ENCODE data around the gene INTS12.
"Not testable (repeated sequence)": the region's sequence is repeated elsewhere in the genome, so short reads cannot be mapped to it uniquely, and the experiment has no call there.

Gene INTS12, protein sequence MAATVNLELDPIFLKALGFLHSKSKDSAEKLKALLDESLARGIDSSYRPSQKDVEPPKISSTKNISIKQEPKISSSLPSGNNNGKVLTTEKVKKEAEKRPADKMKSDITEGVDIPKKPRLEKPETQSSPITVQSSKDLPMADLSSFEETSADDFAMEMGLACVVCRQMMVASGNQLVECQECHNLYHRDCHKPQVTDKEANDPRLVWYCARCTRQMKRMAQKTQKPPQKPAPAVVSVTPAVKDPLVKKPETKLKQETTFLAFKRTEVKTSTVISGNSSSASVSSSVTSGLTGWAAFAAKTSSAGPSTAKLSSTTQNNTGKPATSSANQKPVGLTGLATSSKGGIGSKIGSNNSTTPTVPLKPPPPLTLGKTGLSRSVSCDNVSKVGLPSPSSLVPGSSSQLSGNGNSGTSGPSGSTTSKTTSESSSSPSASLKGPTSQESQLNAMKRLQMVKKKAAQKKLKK
- 17.0 to 26.3 reads per million in 2 experiments for total RNA-seq

DNA sequence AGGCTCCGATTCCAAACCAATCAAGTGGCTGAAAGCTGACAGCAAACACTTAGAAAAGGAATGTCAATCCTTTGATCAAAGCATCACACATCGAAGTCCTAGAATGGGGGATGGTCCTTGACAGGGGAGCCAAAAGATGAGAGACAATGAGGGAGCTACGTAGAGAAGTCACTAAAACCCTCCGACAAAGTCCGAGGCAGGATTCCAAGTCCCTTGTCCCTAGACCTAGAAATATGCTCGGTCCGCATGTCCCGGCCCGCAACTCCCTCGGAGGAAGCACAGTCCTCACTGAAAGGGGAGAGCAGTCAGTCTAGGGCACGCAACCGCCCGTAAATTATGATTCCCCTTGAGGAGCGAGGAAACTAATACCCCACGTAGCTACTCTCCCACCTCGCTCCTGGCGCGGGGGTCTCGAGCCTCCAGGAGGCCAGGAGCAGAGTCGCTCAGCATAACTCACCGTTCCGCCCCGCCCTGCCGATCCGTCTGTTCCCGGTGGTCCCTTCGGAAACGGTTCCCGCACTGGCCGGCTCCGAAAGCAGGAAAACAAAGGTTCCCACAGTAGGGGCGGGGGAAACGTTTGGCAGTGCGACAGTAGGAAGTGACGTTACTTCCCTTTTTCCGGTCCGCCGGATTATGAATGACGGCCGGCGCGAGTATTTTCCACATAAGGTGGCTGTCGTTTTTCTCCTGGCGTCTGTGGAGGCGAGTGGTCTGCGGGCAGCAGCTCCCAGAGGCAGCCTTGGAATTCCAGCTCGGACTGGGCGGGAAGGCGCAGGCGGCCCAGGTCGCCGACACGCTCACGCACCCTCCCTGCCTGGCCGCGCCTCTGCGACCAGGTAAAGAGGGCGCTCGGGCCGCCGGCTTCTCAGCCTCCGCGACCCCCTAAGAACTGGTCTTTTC is at the start of gene INTS12, which contains the start of gene GSTCD:
TSS of gene INTS12 (minus strand) at position 509 of the 900 bp plus-strand sequence. CDS start 8,684 bp downstream, outside the sequence.
TSS of gene GSTCD (plus strand) at position 604 of the 900 bp plus-strand sequence. CDS start 8,830 bp downstream, outside the sequence.
- peak; percentile 80 for DNase-seq (ENCODE audit: low read depth)

DNA sequence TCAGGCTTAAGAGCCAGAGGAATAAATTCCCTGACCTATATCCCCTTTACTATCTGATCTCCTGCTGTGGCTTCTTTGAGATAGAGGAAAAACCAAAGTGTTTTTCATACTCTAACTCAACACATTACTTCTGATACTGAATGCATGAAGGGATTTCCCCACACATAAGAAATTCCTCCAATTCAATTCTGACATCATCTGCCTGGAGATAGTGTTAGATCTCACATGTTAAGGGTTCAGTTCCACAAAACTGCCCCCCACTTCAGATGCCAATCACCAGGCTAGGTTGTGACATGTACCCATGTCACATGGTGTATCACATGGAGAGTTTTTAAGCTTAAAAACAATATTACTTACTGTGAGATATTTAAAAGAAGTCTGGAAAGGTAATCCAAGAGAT is 46.9 kb upstream of the INTS12 start:
- no peak for DNase-seq (ENCODE audit: low read depth)

DNA sequence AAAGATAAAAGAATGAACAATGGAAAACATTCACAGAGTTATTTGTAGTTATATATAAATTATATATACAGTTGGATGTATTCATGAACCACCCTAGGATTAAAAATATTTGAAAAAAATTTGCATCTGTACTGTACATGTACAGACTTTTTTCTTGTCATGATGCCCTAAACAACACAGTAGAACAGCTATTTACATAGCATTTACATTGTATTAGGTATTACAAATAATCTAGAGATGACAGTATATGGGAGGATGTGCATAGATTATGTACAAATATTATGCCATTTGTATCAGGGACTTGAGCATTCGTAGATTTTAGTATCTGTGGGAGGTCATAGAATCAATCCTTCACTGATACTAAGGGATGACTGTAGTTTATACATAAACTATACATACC is 44.9 kb upstream of the INTS12 start:
- no peak for DNase-seq (ENCODE audit: low read depth)

DNA sequence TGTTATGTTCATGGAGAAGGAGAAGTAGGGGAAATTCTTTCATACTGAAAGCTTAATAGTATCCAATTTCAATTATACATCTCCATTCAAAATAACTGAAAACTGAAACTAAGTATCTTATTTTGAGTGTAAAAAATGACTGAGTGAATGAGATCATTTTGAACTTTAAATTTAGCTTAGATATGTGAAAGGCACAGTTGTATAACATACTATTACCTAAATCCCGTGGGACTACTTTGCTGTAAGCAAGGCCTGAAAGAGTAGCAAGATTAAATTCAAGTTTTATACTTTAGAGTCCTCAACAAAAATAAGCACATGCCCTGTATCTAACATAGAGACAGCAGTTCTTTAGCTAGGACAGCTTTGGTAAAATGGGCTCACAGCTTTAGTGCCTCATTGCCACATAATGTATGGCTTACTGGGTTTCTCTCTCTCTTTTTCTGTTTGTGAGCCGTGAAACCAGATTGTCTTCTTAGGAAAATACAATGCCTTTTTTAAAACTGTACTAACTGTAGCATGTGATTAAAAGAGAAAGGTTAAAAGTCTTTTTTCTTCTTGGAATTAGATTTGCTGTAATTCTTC is 43.3 kb upstream of the INTS12 start:
- no peak for DNase-seq (ENCODE audit: low read depth)

DNA sequence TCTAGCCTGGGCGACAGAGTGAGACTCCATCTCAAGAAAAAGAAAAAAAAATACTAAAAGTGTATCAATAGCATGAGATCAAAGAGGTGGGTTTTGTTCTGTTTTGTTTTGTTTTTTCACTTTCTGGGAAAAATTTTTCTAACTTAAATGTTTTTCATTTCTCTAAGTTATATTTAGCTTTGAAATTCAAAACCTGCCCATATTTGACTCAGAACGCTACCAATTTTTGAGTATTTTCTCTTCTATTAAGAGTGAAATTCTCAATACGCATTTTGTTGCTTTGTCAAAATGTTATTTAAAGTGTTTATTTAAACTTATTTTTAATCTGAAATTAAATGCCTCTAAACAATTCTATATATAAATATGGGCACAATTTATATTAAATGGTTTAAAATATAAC is 39.7 kb upstream of the INTS12 start:
- no peak for DNase-seq (ENCODE audit: low read depth)

DNA sequence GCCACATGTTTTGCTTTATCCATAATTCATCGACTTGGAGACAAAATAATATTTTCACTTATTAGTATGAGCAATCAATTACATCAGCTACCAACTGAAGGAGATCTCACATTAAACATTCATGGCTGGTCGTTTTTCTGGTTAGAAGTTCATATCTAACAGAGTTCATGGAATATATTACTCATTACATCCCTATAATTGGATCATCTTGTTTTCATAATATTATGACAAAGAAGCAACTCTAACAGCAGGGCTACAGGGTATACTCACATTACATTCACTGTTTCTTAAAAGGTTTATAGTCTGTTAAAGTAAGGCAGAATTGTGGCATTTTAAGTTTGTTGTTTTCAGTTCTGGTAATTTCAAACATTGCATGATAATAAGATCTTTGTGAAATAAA is 33.1 kb upstream of the INTS12 start:
- no peak for DNase-seq (ENCODE audit: low read depth)

DNA sequence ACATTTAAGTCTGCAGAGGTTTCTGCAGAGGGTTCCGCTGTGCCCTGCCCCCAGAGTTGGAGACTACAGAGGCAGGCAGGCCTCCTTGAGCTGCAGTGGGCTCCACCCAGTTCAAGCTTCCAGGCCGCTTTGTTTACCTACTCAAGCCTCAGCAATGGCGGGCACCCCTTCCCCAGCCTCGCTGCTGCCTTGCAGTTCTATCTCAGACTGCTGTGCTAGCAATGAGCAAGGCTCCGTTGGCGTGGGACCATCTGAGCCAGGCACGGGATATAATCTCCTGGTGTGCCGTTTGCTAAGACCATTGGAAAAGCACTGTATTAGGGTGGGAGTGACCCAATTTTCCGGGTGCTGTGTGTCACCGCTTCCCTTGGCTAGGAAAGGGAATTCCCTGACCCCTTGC is 26.7 kb upstream of the INTS12 start:
- DNase-seq (ENCODE audit: low read depth) = not testable (repeated sequence)

DNA sequence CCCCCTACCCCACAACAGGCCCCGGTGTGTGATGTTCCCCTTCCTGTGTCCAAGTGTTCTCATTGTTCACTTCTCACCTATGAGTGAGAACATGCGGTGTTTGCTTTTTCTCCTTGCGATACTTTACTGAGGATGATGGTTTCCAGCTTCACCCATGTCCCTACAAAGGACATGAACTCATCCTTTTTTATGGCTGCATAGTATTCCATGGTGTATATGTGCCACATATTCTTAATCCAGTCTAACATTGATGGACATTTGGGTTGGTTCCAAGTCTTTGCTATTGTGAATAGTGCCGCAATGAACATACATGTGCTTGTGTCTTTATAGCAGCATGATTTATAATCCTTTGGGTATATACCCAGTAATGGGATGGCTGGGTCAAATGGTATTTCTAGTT is 21.4 kb upstream of the INTS12 start:
- DNase-seq (ENCODE audit: low read depth) = not testable (repeated sequence)

DNA sequence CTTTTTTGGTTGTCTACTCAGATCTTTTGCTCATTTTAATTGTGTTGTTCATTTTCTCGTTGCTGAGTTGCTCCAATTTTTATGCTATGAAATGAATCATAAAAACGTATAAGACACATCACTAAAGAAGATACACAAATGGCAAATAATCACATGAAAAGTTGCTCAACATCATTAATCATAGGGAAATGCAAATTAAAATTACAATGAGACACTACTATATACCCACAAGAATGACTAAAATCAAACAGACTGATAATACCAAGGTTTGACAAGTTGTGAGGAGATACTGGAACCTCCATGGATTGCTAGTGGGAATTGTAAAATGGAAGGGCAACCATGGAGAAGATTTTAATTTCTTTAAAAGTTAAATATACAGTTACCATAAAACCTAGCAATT is 17.1 kb upstream of the INTS12 start:
- no peak for DNase-seq (ENCODE audit: low read depth)

DNA sequence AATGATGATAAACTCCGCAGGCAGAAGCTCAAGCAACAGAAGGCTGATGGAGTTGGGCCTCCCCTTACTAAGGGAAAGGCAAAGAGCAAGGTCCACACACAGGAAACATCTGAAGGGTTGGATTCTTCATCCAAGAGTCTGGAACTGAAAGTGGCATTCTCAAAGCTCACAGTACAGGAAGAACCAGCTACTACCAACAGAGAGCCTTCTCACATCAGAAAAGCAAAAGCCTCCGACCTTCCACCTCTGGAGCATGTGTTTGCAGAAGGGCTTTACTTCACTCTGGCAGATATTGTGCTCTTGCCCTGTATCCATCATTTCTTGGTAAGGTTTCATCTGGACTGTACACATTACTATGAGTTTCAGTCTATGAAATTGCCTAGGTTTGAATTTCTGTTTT is 10.7 kb upstream of the INTS12 start:
- DNase-seq (ENCODE audit: low read depth) = no peak

DNA sequence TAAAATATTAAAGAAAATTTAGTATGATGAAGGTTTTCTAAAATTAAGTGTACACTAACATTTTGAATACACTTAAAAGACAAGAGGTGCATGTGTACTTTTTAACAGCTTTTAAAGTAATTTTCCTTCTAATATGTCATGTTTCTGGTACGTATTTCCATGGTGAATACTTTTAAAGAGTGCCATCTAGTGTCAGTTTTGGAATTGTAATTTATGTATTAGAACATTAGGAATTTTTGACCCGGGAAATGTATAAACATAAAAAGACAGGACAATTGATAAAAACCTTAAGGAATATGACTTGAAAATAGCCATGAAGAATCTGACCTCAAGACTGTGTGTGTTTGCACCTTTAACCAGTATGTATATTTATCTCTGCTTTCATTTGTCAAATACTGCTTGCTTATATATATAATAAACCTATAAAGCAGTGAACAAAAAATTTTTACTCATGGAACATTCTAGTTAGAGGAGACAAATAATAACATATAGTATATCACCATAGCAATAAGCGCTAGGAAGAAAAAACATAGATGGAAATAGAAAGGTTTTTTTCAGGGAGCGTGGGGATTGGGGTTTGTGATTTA is 7.3 kb upstream of the INTS12 start:
- DNase-seq (ENCODE audit: low read depth) = no peak

DNA sequence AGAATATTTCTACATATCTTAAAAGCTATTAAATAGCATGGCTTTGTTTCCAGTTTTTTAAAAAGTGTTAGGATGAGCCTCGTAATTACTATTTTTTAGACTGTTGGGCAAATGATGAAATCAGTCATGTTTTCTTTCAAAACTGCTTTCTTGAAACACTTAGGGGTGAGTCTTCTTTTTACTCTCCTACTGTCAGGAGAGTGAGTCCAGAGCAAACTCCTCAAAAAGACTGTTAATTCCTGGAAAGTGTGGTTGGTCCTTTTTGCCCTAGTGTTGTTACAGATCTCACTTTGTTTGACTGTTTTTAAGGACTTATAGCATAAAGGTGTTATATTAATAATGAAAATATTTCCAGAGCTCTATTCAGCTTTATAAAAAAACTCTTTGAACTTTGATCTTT is 6.4 kb upstream of the INTS12 start:
- no peak for DNase-seq (ENCODE audit: low read depth)

DNA sequence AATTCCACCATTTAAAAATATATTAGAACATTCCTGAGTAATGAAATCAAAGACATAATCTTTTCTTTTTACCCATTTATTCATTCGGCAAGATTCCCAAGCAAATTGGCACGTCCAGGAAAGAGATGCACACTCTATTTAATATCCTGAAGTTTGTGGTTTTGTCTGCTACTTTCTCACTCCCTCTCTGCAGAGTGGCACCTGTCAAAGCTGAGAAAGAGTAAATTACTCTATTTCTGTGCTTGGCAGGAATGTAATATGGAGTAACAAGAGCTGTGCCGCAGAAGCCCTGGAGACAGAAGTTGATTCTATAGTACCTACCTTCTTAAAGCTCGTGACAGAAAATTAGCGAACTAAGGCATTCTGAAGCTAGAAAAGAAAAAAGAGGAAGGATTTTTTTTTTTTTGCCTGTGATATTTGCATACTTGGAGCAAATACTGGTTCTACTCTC is 5.6 kb upstream of the INTS12 start:
- no peak for DNase-seq (ENCODE audit: low read depth)

DNA sequence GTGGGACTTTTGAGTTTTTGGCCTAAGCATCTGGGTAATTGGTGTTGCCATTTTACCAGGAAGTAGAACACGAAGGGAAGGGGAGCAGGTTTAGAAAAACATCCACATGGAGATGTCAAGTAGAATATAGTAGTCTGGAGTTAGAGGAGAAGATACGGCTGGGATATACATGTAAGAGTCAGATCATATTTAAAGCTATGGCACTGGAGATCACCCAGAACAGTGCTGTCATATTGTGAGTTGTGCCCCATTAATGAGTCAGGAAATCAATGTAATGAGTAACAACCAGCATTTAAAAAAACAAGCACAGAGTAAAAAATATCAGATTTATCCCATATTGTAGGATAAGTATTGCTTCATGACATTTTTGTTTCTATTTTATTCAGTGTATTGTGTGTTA is 4.3 kb upstream of the INTS12 start:
- DNase-seq (ENCODE audit: low read depth) = no peak

DNA sequence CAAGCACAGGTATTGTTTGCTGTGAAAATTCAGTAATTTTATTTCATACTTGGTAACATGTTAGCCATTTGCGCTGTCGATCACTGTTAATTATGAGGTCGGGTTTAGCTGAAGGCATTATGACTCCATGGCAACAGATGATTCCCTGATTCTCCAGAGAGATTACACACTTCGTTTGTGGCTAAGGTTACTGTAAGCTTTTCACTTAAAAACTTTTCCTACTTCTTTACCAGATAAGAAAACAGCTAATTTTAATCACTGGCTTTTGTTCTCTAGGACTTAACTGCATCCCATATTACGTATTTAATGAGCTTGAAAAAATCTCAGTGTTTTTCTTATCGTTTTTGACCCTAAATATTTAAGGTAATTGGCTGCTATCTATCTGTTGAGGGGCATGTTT is 2.2 kb upstream of the INTS12 start:
- no peak for DNase-seq (ENCODE audit: low read depth)

DNA sequence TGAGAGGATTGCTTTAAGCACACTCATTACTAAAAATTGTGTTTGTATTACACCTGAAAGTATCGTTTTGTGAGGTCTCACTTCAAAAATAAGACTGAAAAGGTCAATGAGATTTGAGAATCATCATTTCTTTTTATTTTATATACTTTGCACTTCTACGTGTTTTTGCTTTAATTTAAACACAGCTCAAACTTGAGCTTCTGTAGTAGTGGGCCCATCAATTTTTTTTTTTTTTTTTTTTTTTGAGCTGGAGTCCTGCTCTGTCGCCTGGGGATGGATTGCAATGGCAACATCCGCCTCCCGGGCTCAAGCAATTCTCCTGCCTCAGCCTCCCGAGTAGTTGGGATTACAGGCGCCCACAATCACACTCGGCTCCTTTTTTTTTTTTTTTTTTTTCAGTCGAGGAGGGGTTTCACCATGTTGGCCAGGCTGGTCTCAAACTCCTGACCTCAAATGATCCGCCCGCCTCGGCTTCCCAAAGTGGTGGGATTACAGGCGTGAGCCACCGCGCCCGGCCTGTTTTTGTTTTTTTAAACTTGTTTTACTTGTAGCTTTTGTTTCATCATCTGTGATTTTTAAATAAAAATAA is 1.6 kb upstream of the INTS12 start:
- no peak for DNase-seq (ENCODE audit: low read depth)

DNA sequence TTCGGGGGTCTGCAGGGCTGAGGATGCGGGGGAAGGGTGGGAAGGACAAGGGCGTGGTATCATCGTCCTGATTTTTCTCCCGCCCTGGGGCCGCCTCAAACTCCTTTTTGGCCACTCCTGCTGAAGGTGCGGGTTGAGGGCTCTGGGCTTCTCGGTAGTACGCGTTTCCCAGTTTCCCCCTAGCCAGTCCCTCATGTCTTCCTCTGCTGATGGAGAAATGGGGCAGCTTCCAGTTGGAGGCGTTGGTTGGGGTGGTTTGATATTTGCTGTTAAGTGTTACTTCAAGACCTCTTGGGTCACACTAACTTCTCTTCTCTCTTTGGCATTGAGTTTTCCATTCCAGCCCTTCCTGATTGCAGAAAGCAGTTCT is 577 bp upstream of the INTS12 start:
- DNase-seq (ENCODE audit: low read depth) = no peak

DNA sequence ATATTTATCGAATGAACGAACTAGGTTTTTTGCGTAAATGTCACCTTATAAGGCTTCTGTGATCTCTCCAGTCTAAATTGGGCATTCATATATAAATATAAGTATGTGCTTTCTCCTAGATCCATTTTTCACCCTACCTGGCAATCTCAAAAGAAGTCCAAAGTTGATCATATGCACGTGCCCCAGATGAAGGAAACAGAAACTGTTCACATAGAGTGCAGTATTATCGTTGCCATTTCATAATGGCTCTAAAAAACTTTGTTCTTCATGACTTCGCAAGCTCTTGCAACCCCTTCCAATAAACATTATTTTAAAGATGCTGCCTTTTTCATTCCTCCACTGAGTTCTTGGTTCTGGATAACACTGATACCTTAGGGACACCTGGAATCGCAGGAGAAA is 708 bp downstream of the INTS12 start:
- no peak for DNase-seq (ENCODE audit: low read depth)

DNA sequence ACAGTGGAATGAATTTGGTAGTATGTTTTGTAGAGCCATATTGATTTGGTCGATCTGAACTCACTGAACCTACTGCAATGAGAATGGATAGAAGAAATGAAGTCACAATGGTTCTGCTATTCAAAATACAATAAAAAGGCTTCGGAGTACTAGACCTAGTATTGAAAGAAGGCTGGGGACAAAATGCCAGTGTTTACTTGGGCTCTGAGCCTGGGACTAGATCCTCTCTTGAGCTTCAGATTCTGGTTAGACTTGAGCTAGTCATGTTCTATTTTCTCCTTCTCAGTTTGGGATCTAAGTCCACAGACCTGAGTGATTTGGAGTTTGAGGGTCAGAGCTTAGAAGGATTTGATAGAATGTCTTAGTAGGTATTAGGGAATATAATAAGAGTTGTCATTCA is 9.9 kb downstream of the INTS12 start:
- DNase-seq (ENCODE audit: low read depth) = no peak

DNA sequence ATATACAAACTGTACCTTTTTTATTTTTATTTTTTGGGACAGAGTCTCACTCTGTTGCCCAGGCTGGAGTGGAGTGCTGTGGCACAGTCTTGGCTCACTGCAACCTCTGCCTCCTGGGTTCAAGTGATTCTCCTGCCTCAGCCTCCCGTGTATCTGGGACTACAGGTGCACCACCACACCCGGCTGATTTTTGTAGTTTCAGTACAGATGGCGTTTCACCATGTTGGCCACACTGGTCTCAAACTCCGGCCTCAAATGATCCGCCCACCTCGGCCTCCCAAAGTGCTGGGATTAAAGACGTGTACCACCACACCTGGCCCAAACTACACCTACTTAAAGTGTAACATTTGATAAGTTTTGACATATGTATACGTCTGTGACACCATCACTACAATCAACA is 12.7 kb downstream of the INTS12 start:
- not testable (repeated sequence) for DNase-seq (ENCODE audit: low read depth)

DNA sequence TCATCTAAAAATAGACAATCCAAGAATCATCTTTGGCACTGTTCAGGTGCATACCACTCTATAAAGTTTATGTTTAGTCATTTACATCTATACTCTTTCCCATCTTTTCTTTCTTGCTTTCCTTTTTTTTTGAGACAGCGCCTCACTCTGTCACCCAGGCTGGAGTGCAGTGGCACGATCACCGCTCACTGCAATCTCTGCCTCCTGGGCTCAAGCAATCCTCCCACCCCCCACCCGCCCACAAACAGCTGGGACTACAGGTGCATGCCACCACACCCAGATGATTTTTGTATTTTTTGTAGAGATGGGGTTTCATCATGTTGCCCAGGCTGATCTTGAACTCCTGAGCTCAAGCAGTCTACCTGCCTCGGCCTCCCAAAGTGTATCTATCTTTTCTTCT is 13.7 kb downstream of the INTS12 start:
- DNase-seq (ENCODE audit: low read depth) = not testable (repeated sequence)

DNA sequence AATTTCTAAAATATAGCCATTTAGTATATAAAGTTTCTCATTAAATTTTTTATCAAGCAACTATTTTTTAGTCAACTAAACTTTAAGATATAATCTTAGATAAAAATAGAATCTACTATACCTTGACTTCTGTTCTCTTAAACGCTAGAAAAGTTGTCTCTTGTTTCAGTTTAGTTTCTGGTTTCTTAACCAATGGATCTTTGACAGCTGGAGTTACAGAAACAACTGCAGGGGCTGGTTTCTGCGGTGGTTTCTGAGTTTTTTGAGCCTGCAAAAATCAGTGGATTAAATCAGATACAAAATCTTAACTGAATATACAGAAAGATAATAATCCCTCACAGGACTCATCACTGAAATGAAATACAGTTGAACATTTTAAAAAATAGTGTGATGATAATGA is 21.9 kb downstream of the INTS12 start:
- no peak for DNase-seq (ENCODE audit: low read depth)
